ENCODE measurements around the gene FAM234A. TPM values are rescaled to one million over a fixed set of nuclear protein-coding genes. Genes with fewer than 3 reads are reported as not detected.
"Not testable (repeated sequence)": the region's sequence is repeated elsewhere in the genome, so short reads cannot be mapped to it uniquely, and the experiment has no call there.

The FAM234A gene
- total RNA-seq, 2 donors from 2014 or later: 51.7 to 141 TPM

DNA sequence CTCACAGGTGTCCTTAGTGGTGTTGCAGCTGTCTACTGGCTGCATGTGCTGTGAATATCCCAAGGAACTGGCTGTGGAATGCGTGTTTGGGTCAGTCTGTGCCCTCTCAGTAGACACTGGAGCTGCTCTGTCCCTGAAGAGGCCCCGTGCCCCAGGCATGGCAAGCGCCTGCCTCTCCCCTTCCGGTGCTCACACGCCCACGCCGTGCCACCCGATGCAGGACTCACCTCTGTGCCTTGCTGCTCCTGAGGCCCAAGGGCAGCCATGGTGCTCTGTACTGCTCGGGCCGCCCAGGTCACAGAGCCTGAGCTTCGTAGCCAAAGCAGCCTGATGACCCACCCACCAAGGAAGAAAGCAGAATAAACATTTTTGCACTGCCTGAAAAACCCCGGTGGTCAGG, 31.1 kb downstream of the FAM234A start:
- ATAC-seq (ENCODE audit: insufficient number of reproducible peaks, low FRiP score, low read depth) (no peak), DNase-seq (ENCODE audit: low spot score) (no peak)
- Histone ChIP-seq H3K4me3 (no peak overlapping the region), H3K9me3 (no peaks in the 10 kb centered on the region), H3K27me3 (replicated peaks; ENCODE audit: insufficient read depth) (no peaks in the 10 kb centered on the region), H3K27ac (no peak overlapping the region), H3K4me1 (ENCODE audit: control insufficient read depth in 1 of 2, low read depth in 2 of 2) (no peaks in the 10 kb centered on the region), H3K36me3 (peaks cover 25% of the 10 kb centered on the region)
- TF ChIP-seq, protein P1, sequence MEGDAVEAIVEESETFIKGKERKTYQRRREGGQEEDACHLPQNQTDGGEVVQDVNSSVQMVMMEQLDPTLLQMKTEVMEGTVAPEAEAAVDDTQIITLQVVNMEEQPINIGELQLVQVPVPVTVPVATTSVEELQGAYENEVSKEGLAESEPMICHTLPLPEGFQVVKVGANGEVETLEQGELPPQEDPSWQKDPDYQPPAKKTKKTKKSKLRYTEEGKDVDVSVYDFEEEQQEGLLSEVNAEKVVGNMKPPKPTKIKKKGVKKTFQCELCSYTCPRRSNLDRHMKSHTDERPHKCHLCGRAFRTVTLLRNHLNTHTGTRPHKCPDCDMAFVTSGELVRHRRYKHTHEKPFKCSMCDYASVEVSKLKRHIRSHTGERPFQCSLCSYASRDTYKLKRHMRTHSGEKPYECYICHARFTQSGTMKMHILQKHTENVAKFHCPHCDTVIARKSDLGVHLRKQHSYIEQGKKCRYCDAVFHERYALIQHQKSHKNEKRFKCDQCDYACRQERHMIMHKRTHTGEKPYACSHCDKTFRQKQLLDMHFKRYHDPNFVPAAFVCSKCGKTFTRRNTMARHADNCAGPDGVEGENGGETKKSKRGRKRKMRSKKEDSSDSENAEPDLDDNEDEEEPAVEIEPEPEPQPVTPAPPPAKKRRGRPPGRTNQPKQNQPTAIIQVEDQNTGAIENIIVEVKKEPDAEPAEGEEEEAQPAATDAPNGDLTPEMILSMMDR (IDR thresholded peaks at IDR 0.05): no peak

GRCh38 chr16:266258-267164, 31.9 kb downstream of the FAM234A start:
- TF ChIP-seq, protein P1 (IDR thresholded peaks at IDR 0.05): no peak
- H3K4me1 ChIP-seq (ENCODE audit: control insufficient read depth in 1 of 2, low read depth in 2 of 2): no peaks in the 10 kb centered on the region
- no peak for ATAC-seq (ENCODE audit: insufficient number of reproducible peaks, low FRiP score, low read depth)
- no peak overlapping the region for H3K4me3 ChIP-seq
- no peaks in the 10 kb centered on the region for H3K27me3 ChIP-seq (replicated peaks; ENCODE audit: insufficient read depth)
- no peak for DNase-seq (ENCODE audit: low spot score)
- no peaks in the 10 kb centered on the region for H3K9me3 ChIP-seq
- H3K36me3 ChIP-seq: peaks cover 22% of the 10 kb centered on the region
- no peak overlapping the region for H3K27ac ChIP-seq

GRCh38 chr16:267562-267961, 32.9 kb downstream of the FAM234A start:
- not testable (repeated sequence) for H3K27me3 ChIP-seq (replicated peaks; ENCODE audit: insufficient read depth); DNase-seq (ENCODE audit: low spot score); H3K27ac ChIP-seq; H3K9me3 ChIP-seq; H3K4me3 ChIP-seq; ATAC-seq (ENCODE audit: insufficient number of reproducible peaks, low FRiP score, low read depth); H3K4me1 ChIP-seq (ENCODE audit: control insufficient read depth in 1 of 2, low read depth in 2 of 2)
- H3K36me3 ChIP-seq: peaks cover 14% of the 10 kb centered on the region

- Histone ChIP-seq H3K9me3 (no peaks in the 10 kb centered on the region), H3K27ac (no peak overlapping the region), H3K4me1 (ENCODE audit: control insufficient read depth in 1 of 2, low read depth in 2 of 2) (no peaks in the 10 kb centered on the region), H3K36me3 (peaks cover 7% of the 10 kb centered on the region), H3K27me3 (replicated peaks; ENCODE audit: insufficient read depth) (no peaks in the 10 kb centered on the region), H3K4me3 (no peak overlapping the region)
- ATAC-seq (ENCODE audit: insufficient number of reproducible peaks, low FRiP score, low read depth) (no peak), DNase-seq (ENCODE audit: low spot score) (no peak)
- TF ChIP-seq, protein P1 (IDR thresholded peaks at IDR 0.05): no peak
Observed at GRCh38 chr16:268141-269053, 33.8 kb downstream of the FAM234A start.

DNA sequence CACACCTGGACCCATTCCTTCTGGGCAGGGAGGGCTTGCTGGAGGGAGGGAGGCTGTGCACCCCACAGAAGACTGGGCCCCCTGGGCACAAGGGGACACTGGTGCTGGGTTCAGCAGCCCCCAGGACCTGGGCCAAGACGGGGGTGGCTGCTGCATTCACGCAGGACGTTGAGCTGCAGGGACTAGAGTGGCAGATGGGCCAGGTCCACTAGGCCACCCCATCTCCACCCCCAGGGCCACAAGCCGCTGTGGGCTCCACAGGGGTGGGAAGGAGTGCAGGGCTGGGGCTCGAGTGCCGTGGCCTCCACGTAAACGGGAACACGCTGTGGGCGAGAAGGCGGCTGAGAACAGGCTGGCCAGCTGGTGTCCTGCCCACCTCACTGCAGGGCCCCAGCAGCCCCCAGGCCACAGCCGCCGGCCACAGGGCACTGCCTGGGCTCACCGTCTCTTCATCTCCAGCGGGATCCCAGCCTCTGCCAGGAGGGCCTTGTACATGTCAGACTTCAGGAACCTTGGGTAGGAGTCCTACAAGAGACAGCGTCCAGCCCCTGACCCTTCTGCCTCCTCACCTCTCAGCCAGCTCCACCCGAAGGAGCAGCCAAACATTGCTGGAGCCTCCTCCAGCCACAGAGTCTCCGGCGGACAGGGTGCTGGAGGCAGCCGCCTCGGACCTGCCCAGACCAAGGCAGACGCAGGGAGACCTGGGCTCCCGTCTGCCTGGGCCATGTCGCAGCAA, 34.6 kb downstream of the FAM234A start:
- ATAC-seq (ENCODE audit: insufficient number of reproducible peaks, low FRiP score, low read depth): no peak
- no peak overlapping the region for H3K27ac ChIP-seq
- TF ChIP-seq, protein P1 (IDR thresholded peaks at IDR 0.05): no peak

More for the DNA sequence above, 34.6 kb downstream of the FAM234A start:
- Histone ChIP-seq H3K27me3 (replicated peaks; ENCODE audit: insufficient read depth) (no peaks in the 10 kb centered on the region), H3K4me1 (ENCODE audit: control insufficient read depth in 1 of 2, low read depth in 2 of 2) (no peaks in the 10 kb centered on the region), H3K36me3 (peaks cover under 1% of the 10 kb centered on the region), H3K9me3 (no peaks in the 10 kb centered on the region), H3K4me3 (no peak overlapping the region)
- DNase-seq (ENCODE audit: low spot score): no peak

Measured in thoracic aorta (tissue), 2 donors.